CD14-positive monocyte (primary cell): ENCODE measurements around the gene ZFP36L2. TPM values are rescaled to one million over a fixed set of nuclear protein-coding genes. Genes with fewer than 3 reads are reported as not detected.

Experiments used
- DNase-seq, 3 donors: peaks; one replicate each; pipeline ENCODE4 v3.0.0-alpha.2; 2011 to 2022
- H2AFZ ChIP-seq: 2 replicates; pipeline ENCODE4 v1.6.0; 2012; ENCODE audit warnings: mild to moderate bottlenecking, low read depth, low read length, inconsistent platforms; ENCODE audit not compliant: insufficient read depth, poor library complexity, severe bottlenecking
- H3K27ac ChIP-seq, 2 donors: 1 replicate in 1 of 2; 2 replicates in 1 of 2; pipeline ENCODE4 v1.5.1; 2012 to 2013; ENCODE audit warnings: low read length in 2 of 2, control low read depth in 1 of 2, inconsistent platforms in 1 of 2, low read depth in 1 of 2, mild to moderate bottlenecking in 1 of 2
- H3K27me3 ChIP-seq, 2 donors: one replicate each; pipeline versions ENCODE4 v1.6.0 to v1.6.1; 2011 to 2013; ENCODE audit warnings: low read length in 2 of 2; ENCODE audit not compliant: control insufficient read depth in 2 of 2, insufficient read depth in 2 of 2
- H3K36me3 ChIP-seq, 2 donors: replicated peaks in 1 of 2; 1 replicate in 1 of 2; 2 replicates in 1 of 2; pipeline versions ENCODE4 v1.5.1 to v1.6.1; 2012 to 2013; ENCODE audit warnings: low read length in 2 of 2, control low read depth in 1 of 2, inconsistent platforms in 1 of 2, mild to moderate bottlenecking in 1 of 2; ENCODE audit not compliant: insufficient read depth in 2 of 2, control insufficient read depth in 1 of 2
- H3K4me1 ChIP-seq, 2 donors: 1 replicate in 1 of 2; 2 replicates in 1 of 2; pipeline versions ENCODE4 v1.5.1 to v1.6.1; 2012 to 2013; ENCODE audit warnings: low read length in 2 of 2, control low read depth in 1 of 2, inconsistent platforms in 1 of 2, mild to moderate bottlenecking in 1 of 2, moderate library complexity in 1 of 2; ENCODE audit not compliant: insufficient read depth in 2 of 2, control insufficient read depth in 1 of 2
- H3K4me2 ChIP-seq: replicated peaks from 2 replicates; pipeline ENCODE3; 2012; ENCODE audit warnings: low read length, moderate library complexity, mild to moderate bottlenecking; ENCODE audit not compliant: poor library complexity, severe bottlenecking; ENCODE audit errors: extremely low read depth
- H3K4me3 ChIP-seq, 3 experiments: fragments of 200-600 bp in 1 of 3; sonication (generic) in 1 of 3; replicated peaks in 1 of 3; 1 replicate in 2 of 3; 2 replicates in 1 of 3; pipeline ENCODE4 v1.5.1; 2011 to 2013; ENCODE audit warnings: low read length in 3 of 3, mild to moderate bottlenecking in 3 of 3, control low read depth in 2 of 3, low read depth in 2 of 3, inconsistent platforms in 1 of 3, moderate library complexity in 1 of 3
- H3K79me2 ChIP-seq: 2 replicates; pipeline ENCODE4 v1.6.0; 2012; ENCODE audit warnings: mild to moderate bottlenecking, control low read depth, inconsistent platforms, low read length, moderate library complexity; ENCODE audit not compliant: insufficient read depth
- H3K9ac ChIP-seq: 2 replicates; pipeline ENCODE4 v1.6.0; 2017; ENCODE audit warnings: low read length, mild to moderate bottlenecking; ENCODE audit not compliant: insufficient read depth, poor library complexity, severe bottlenecking
- H3K9me3 ChIP-seq, 2 donors: replicated peaks in 1 of 2; 1 replicate in 1 of 2; 2 replicates in 1 of 2; pipeline versions ENCODE4 v1.5.1 to v1.6.1; 2012 to 2013; ENCODE audit warnings: low read length in 2 of 2, control low read depth in 1 of 2; ENCODE audit not compliant: control insufficient read depth in 1 of 2, insufficient read depth in 1 of 2
- H4K20me1 ChIP-seq: 2 replicates; pipeline ENCODE4 v1.6.0; 2012; ENCODE audit warnings: mild to moderate bottlenecking, low read length, control low read depth, moderate library complexity; ENCODE audit not compliant: insufficient read depth
- H3K27ac Mint-ChIP-seq, 7 donors: one replicate each; pipeline ENCODE4 v1.8.0; 2020; ENCODE audit warnings: mild to moderate bottlenecking in 7 of 7, mixed read lengths in 7 of 7, moderate library complexity in 6 of 7, inconsistent platforms in 2 of 7
- H3K27me3 Mint-ChIP-seq, 3 donors: one replicate each; pipeline ENCODE4 v1.8.0; 2021 to 2022; ENCODE audit warnings: low read depth in 3 of 3, mild to moderate bottlenecking in 3 of 3, mixed read lengths in 3 of 3, moderate library complexity in 3 of 3, inconsistent platforms in 1 of 3
- H3K36me3 Mint-ChIP-seq, 2 donors: one replicate each; pipeline ENCODE4 v1.8.0; 2020; ENCODE audit warnings: mixed read lengths in 2 of 2, inconsistent platforms in 1 of 2, mild to moderate bottlenecking in 1 of 2
- H3K4me1 Mint-ChIP-seq: one replicate; pipeline ENCODE4 v1.8.0; 2020; ENCODE audit warnings: mild to moderate bottlenecking, mixed read lengths
- H3K4me3 Mint-ChIP-seq, 2 donors: one replicate each; pipeline ENCODE4 v1.8.0; 2020; ENCODE audit warnings: mild to moderate bottlenecking in 2 of 2, mixed read lengths in 2 of 2, moderate library complexity in 1 of 2
- H3K9me3 Mint-ChIP-seq, 7 donors: one replicate each; pipeline ENCODE4 v1.8.0; 2020 to 2022; ENCODE audit warnings: mixed read lengths in 7 of 7, mild to moderate bottlenecking in 6 of 7, moderate library complexity in 6 of 7, inconsistent platforms in 2 of 7
- CTCF ChIP-seq: fragments of 200-600 bp; IDR thresholded peaks from one replicate; pipeline ENCODE4 v1.8.0; 2022; ENCODE audit warnings: antibody characterized with exemption, mild to moderate bottlenecking
- WGBS: methylation state at CpG from one replicate; pipeline ENCODE4 v1.1.5; 2013; ENCODE audit warnings: missing lambda C conversion rate; ENCODE audit not compliant: insufficient coverage; 5-methylcytosine and 5-hydroxymethylcytosine counted together
- intact Hi-C, 2 donors: fragments of 100-400 bp; cut with micrococcal nuclease; formaldehyde crosslinking; loops; one replicate each; pipeline versions ENCODE4 v1.15.0 to v1.15.1; 2023
- polyA plus RNA-seq, 3 donors: library from polyadenylated mRNA; depleted of rRNA in 1 of 3; unstranded in 2 of 3; stranded (reverse) in 1 of 3; fragments of 300-500 nt in 2 of 3; fragments of >200 nt in 1 of 3; fragmentation: Illumina TruSeq in 2 of 3; gene quantifications; 1 replicate in 2 of 3; 2 replicates in 1 of 3; pipeline ENCODE4 v1.2.3, GENCODE V29; 2012 to 2021

Gene ZFP36L2
- polyA plus RNA-seq, 3 donors, result 84.4 to 150 (median 88.3) TPM

DNA sequence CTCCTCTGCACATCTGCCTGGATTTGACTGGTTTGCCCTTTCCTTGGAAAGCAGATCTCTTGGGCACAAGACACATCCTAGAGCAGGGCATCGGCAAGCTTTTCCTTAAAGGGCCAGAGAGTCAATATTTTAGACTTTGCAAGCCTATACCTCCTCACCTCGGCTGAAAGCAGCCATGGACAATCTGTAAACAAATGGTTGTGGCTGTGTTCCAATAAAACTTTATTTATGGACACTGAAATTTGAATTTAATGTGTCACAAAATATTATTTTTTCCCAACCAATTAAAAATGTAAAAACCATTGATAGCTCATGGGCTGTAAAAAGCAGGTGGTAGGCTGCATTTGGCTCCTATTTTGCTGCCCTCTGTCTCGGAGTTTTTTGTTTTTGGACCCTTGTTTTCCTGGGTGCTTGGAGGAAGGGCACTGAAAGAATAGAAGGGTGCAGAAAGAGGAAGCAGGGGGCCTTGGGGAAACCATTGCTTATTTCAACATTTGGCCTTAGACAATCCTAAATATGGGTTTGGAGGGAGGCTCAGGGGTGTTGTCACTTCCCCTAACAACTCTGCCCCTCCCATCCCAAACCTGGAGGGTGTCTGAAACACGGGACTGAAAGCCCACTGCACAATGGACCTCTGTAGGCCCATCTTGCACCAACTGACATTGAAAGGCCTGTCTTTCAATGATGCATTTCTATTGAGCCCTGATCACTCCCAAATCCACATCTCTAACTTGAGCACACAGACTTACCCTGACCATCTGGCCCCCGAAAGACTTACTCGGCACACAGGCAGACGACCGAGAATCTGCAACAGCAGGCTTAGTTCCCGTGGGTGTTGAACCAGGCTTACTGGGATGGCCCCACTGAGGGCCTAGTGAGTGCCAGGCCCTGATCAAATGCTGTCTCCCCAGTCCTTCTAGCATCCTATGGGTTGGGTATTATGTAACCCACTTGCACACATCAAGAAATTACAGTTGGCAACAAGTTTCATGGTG is 7.1 kb upstream of the ZFP36L2 start:
- Histone ChIP-seq H2AFZ (peak overlapping the region; percentile 64), H4K20me1 (no peaks in the 10 kb centered on the region), H3K9ac (peak overlapping the region; percentile 38), H3K27ac (peak overlapping the region; percentile 82 to 96), H3K4me1 (peaks cover 92 to 98% of the 10 kb centered on the region in 2 donors), H3K4me2 (peak overlapping the region; percentile 71), H3K4me3 (peak overlapping the region in 1 of 3 experiments; percentile 61), H3K27me3 (no peaks in the 10 kb centered on the region), H3K79me2 (peaks cover 33% of the 10 kb centered on the region), H3K9me3 (no peaks in the 10 kb centered on the region), H3K36me3 (peaks cover 6 to 12% of the 10 kb centered on the region in 2 donors)
- peaks cover 0 to 2% (median 0%) of the 10 kb centered on the region in 7 donors for H3K9me3 Mint-ChIP-seq
- TF ChIP-seq CTCF, result no peak
- peak overlapping the region; percentile 94 to 98 (median 98) for H3K27ac Mint-ChIP-seq
- 3% methylated on average over 6 of the region's 9 CpGs for WGBS
- H3K36me3 Mint-ChIP-seq, result peaks cover 13 to 21% of the 10 kb centered on the region in 2 donors
- intact Hi-C loops, result no loop called here
- H3K27me3 Mint-ChIP-seq, result peaks cover 0 to 5% (median 3%) of the 10 kb centered on the region in 3 donors
- H3K4me3 Mint-ChIP-seq, result peak overlapping the region; percentile 45 to 79
- H3K4me1 Mint-ChIP-seq, result peaks cover 91% of the 10 kb centered on the region
- DNase-seq, result peak; percentile 73 to 90 (median 84)

- Mint-ChIP-seq H3K27me3 (peaks cover 0 to 3% (median 2%) of the 10 kb centered on the region in 3 donors), H3K9me3 (peaks cover 0 to 2% (median 0%) of the 10 kb centered on the region in 7 donors), H3K27ac (peak overlapping the region; percentile 50 to 82 (median 79)), H3K36me3 (peaks cover 8 to 20% of the 10 kb centered on the region in 2 donors), H3K4me3 (no peak overlapping the region), H3K4me1 (peaks cover 77% of the 10 kb centered on the region)
- Histone ChIP-seq H3K27me3 (no peaks in the 10 kb centered on the region), H4K20me1 (peaks cover 2% of the 10 kb centered on the region), H3K9ac (no peak overlapping the region), H2AFZ (no peak overlapping the region), H3K79me2 (peaks cover 55% of the 10 kb centered on the region), H3K36me3 (peaks cover 6 to 12% of the 10 kb centered on the region in 2 donors), H3K4me1 (peaks cover 78 to 92% of the 10 kb centered on the region in 2 donors), H3K4me3 (no peak overlapping the region), H3K4me2 (no peak overlapping the region), H3K9me3 (no peaks in the 10 kb centered on the region), H3K27ac (peak overlapping the region in 1 of 2 donors; percentile 23)
- TF ChIP-seq CTCF, result no peak
- WGBS, result 73% methylated on average over 3 of the region's 7 CpGs
- intact Hi-C loops, result no loop called here
- DNase-seq, result no peak
Measured at GRCh38 chr2:43230951-43231827, 4.8 kb upstream of the ZFP36L2 start.
